ENCODE measurements around the gene CRELD2.

Gene CRELD2

DNA sequence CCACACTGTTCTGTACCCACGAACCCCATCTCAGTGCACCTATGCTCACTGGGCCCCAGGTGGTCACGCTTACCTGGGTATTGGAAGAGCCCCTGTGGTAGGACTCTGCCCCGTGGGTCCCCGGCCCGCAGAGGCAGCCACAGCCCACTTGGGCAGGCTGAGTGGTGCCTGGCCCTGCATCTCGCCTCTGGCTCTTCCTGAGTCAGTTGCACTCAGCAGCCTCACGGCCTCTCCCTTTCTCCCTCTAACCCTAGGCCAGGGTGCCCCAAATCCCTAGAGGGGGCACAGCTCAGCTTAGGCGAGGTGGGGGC lies 9.7 kb downstream of the CRELD2 start:
- Histone ChIP-seq H3K9ac (ENCODE audit: low read length) (no peak overlapping the region), H3K36me3 (ENCODE audit: insufficient read depth, low read length) (peaks cover 4% of the 10 kb centered on the region; the same call in 1 of the 2 replicates), H3K9me2 (ENCODE audit: low read depth, low read length) (no peaks in the 10 kb centered on the region), H4K20me1 (ENCODE audit: insufficient read depth, low read length) (no peaks in the 10 kb centered on the region), H3K27ac (ENCODE audit: low read depth, low read length, poor library complexity, severe bottlenecking) (no peak overlapping the region), H3F3A (ENCODE audit: insufficient read depth, low read length) (peaks cover 10% of the 10 kb centered on the region), H3K4me1 (ENCODE audit: insufficient read depth, low read length, severe bottlenecking) (peaks cover 58% of the 10 kb centered on the region), H3K27me3 (ENCODE audit: insufficient read depth, low read length) (no peaks in the 10 kb centered on the region), H3K4me2 (ENCODE audit: low read length) (no peak overlapping the region), H3K79me2 (ENCODE audit: insufficient read depth, low read length) (no peaks in the 10 kb centered on the region), H3K4me3 (ENCODE audit: low read depth, low read length, poor library complexity, severe bottlenecking) (no peak overlapping the region), H3K9me3 (ENCODE audit: low read length) (no peaks in the 10 kb centered on the region), H2AFZ (ENCODE audit: low read length) (no peak overlapping the region)
- TF ChIP-seq, protein P1, sequence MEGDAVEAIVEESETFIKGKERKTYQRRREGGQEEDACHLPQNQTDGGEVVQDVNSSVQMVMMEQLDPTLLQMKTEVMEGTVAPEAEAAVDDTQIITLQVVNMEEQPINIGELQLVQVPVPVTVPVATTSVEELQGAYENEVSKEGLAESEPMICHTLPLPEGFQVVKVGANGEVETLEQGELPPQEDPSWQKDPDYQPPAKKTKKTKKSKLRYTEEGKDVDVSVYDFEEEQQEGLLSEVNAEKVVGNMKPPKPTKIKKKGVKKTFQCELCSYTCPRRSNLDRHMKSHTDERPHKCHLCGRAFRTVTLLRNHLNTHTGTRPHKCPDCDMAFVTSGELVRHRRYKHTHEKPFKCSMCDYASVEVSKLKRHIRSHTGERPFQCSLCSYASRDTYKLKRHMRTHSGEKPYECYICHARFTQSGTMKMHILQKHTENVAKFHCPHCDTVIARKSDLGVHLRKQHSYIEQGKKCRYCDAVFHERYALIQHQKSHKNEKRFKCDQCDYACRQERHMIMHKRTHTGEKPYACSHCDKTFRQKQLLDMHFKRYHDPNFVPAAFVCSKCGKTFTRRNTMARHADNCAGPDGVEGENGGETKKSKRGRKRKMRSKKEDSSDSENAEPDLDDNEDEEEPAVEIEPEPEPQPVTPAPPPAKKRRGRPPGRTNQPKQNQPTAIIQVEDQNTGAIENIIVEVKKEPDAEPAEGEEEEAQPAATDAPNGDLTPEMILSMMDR (IDR thresholded peaks at IDR 0.05; ENCODE audit: low read length): no peak
- no peak for TF ChIP-seq EZH2 (IDR thresholded peaks at IDR 0.05; ENCODE audit: borderline replicate concordance, low read length)

DNA sequence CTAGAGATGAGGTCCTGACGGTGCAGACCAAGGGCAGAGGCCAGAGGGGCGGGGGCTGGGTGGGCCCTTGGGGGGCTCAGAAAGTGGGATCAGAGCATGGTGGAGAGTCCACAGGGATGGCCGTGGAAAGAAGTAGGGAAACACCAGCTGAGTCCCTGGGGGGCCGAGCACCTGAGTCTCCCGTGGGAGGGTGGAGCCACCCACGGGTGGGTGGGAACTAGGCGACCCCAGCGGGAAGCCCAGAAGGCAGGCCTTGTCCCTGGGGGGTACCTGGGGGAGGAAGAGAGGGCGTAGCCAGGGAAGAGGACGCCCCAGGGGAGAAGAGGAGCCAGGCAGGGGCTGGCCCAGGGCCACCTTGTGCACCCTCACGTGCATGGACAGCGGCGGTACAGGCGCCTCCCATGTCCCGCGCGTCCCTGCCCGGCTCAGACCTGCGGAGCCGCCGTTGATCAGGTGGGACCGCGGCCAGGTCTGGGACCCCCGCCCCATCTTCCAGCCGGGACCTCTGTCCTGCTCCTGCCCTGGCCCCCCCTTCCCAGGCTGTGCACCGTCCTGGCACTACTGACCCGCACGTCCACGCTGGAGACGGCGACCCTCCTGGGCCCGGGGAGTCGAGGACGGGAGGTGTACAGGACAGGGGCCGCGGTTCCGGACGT lies 10.2 kb downstream of the CRELD2 start:
- TF ChIP-seq, protein P1 (IDR thresholded peaks at IDR 0.05; ENCODE audit: low read length): no peak
- no peak for TF ChIP-seq EZH2 (IDR thresholded peaks at IDR 0.05; ENCODE audit: borderline replicate concordance, low read length)
- no peak overlapping the region for H3K27ac ChIP-seq (ENCODE audit: low read depth, low read length, poor library complexity, severe bottlenecking)
- H3K4me3 ChIP-seq (ENCODE audit: low read depth, low read length, poor library complexity, severe bottlenecking): no peak overlapping the region
- H3K4me1 ChIP-seq (ENCODE audit: insufficient read depth, low read length, severe bottlenecking): peaks cover 52% of the 10 kb centered on the region
- no peaks in the 10 kb centered on the region for H3K27me3 ChIP-seq (ENCODE audit: insufficient read depth, low read length)
- no peaks in the 10 kb centered on the region for H3K9me3 ChIP-seq (ENCODE audit: low read length)
- H3K4me2 ChIP-seq (ENCODE audit: low read length): peak overlapping the region; percentile 63; the same call in 1 of the 2 replicates
- H3K79me2 ChIP-seq (ENCODE audit: insufficient read depth, low read length): no peaks in the 10 kb centered on the region
- H3K9ac ChIP-seq (ENCODE audit: low read length): no peak overlapping the region
- peaks cover 10% of the 10 kb centered on the region for H3F3A ChIP-seq (ENCODE audit: insufficient read depth, low read length)
- H3K9me2 ChIP-seq (ENCODE audit: low read depth, low read length): no peaks in the 10 kb centered on the region
- peaks cover 4% of the 10 kb centered on the region; the same call in 1 of the 2 replicates for H3K36me3 ChIP-seq (ENCODE audit: insufficient read depth, low read length)
- H4K20me1 ChIP-seq (ENCODE audit: insufficient read depth, low read length): no peaks in the 10 kb centered on the region
- no peak overlapping the region for H2AFZ ChIP-seq (ENCODE audit: low read length)

DNA sequence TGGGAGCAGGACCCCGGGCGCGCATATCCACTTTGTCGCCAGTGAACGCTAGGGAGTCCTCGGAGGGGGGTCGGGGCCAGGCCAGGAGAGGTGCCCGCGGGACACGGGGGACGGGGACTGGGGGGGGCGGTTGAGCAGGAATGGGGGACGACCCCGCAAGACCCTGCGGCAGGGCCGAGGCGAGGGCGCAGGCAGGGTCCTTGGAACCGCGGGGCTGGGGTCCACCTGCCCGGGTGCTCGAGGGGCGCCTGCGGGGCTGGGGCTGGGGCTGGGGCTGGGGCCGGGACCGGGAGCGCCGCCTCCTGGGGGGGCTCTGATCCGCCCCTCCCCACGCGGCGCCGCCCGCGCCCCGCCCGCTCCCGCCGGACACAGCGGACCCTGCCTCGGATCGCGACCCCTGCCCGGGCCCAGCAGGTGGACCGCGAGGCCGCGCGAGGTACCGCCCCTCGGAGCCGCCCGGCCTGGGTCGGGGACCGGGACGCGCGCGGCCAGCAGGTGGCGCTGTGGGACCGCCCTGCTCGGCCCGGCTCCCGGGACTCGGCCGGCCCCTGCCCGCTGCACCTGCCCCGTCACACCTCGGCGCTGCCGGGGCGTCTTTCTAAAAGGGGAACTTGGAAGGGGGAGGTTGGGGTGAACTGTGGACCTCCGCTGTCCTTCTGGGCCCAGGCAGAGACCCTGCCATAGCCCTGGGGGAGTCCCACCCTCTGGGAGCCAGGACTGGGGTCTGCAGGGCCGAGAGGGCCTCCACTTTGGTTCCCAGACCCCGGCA lies 11.0 kb downstream of the CRELD2 start:
- Histone ChIP-seq H3K4me3 (ENCODE audit: low read depth, low read length, poor library complexity, severe bottlenecking) (peak overlapping the region; percentile 36), H3K4me2 (ENCODE audit: low read length) (peak overlapping the region; percentile 63)

More for the DNA sequence above, 11.0 kb downstream of the CRELD2 start:
- Histone ChIP-seq H3K36me3 (ENCODE audit: insufficient read depth, low read length) (peaks cover 4% of the 10 kb centered on the region; the same call in 1 of the 2 replicates), H3K9me3 (ENCODE audit: low read length) (no peaks in the 10 kb centered on the region), H3K27me3 (ENCODE audit: insufficient read depth, low read length) (no peaks in the 10 kb centered on the region), H3K27ac (ENCODE audit: low read depth, low read length, poor library complexity, severe bottlenecking) (peak overlapping the region; percentile 27), H3F3A (ENCODE audit: insufficient read depth, low read length) (peaks cover 10% of the 10 kb centered on the region), H2AFZ (ENCODE audit: low read length) (no peak overlapping the region), H3K9me2 (ENCODE audit: low read depth, low read length) (no peaks in the 10 kb centered on the region), H3K9ac (ENCODE audit: low read length) (peak overlapping the region; percentile 21; the same call in 1 of the 2 replicates), H4K20me1 (ENCODE audit: insufficient read depth, low read length) (no peaks in the 10 kb centered on the region), H3K4me1 (ENCODE audit: insufficient read depth, low read length, severe bottlenecking) (peaks cover 45% of the 10 kb centered on the region), H3K79me2 (ENCODE audit: insufficient read depth, low read length) (no peaks in the 10 kb centered on the region)
- TF ChIP-seq EZH2 (IDR thresholded peaks at IDR 0.05; ENCODE audit: borderline replicate concordance, low read length): no peak
- TF ChIP-seq, protein P1 (IDR thresholded peaks at IDR 0.05; ENCODE audit: low read length): peak; percentile 60

All from OCI-LY1 (cell line).